OCI-LY7 (cell line): ENCODE data around the gene TMIGD1. TPM values are rescaled to one million over a fixed set of nuclear protein-coding genes. Genes with fewer than 3 reads are reported as not detected.

Source experiments
- BruUV-seq: library from RNA; stranded (reverse); fragments of 400-500 nt; replicated peaks from 2 replicates; lab custom pipeline; 2021; lab: Mats Ljungman, UMichigan
- CTCF ChIA-PET: fragments of 300-600 bp; sonication (Branson Sonifier 250); formaldehyde crosslinking; loops from one replicate; lab custom pipeline; 2022; ENCODE audit warnings: antibody characterized with exemption; ENCODE audit not compliant: unreplicated experiment; lab: Charles Lee
- POLR2A ChIA-PET: fragments of 300-600 bp; sonication (Branson Sonifier 250); formaldehyde crosslinking; loops from one replicate; lab custom pipeline; 2022; ENCODE audit warnings: antibody characterized with exemption; lab: Charles Lee
- DNase-seq: peaks from one replicate; pipeline ENCODE4 v3.0.0-alpha.2; 2015; ENCODE audit warnings: low spot score
- H2AFZ ChIP-seq: fragments of 200-600 bp; sonication (generic), shearing (Covaris generic); 2 replicates; pipeline ENCODE4 v1.6.1; 2014; ENCODE audit warnings: mild to moderate bottlenecking, antibody characterized with exemption, low read length, moderate library complexity
- H3K27ac ChIP-seq: fragments of 200-600 bp; sonication (generic); 2 replicates; pipeline ENCODE4 v1.5.1; 2014; ENCODE audit warnings: mixed run types, low read depth, mild to moderate bottlenecking, moderate library complexity, low read length, inconsistent platforms; ENCODE audit not compliant: poor library complexity, severe bottlenecking
- H3K36me3 ChIP-seq: fragments of 200-600 bp; sonication (generic); 2 replicates; pipeline ENCODE4 v1.6.1; 2014; ENCODE audit warnings: mild to moderate bottlenecking, antibody characterized with exemption, low read length, moderate library complexity, mixed read lengths; ENCODE audit not compliant: insufficient read depth
- H3K4me1 ChIP-seq: fragments of 200-600 bp; sonication (generic); 2 replicates; pipeline ENCODE4 v1.5.1; 2014; ENCODE audit warnings: mild to moderate bottlenecking, low read length; ENCODE audit not compliant: insufficient read depth, poor library complexity, severe bottlenecking
- H3K4me2 ChIP-seq: fragments of 200-600 bp; sonication (generic); 2 replicates; pipeline ENCODE4 v1.6.1; 2014; ENCODE audit warnings: mild to moderate bottlenecking, low read length
- H3K4me3 ChIP-seq: fragments of 200-600 bp; sonication (generic); 2 replicates; pipeline ENCODE4 v1.5.1; 2014; ENCODE audit warnings: mild to moderate bottlenecking, low read depth, low read length; ENCODE audit not compliant: poor library complexity, severe bottlenecking
- H3K79me2 ChIP-seq: fragments of 200-600 bp; sonication (generic); 2 replicates; pipeline ENCODE4 v1.6.1; 2016; ENCODE audit warnings: low read depth, mild to moderate bottlenecking, low read length, moderate library complexity, mixed read lengths; ENCODE audit not compliant: insufficient read depth
- H3K9me2 ChIP-seq: fragments of 200-600 bp; sonication (generic); 2 replicates; pipeline ENCODE4 v1.6.1; 2016; ENCODE audit warnings: mild to moderate bottlenecking, low read length, mixed read lengths; ENCODE audit not compliant: insufficient read depth
- H3K9me3 ChIP-seq: fragments of 200-600 bp; sonication (generic); 2 replicates; pipeline ENCODE4 v1.6.1; 2014; ENCODE audit warnings: mild to moderate bottlenecking, mixed run types, low read length, mixed read lengths
- H4K20me1 ChIP-seq: fragments of 200-600 bp; sonication (generic); 2 replicates; pipeline ENCODE4 v1.6.1; 2014; ENCODE audit warnings: mild to moderate bottlenecking, antibody characterized with exemption, low read length, moderate library complexity, mixed read lengths; ENCODE audit not compliant: insufficient read depth
- EZH2phosphoT487 ChIP-seq: fragments of 200-600 bp; sonication (generic); IDR thresholded peaks from 2 replicates; pipeline ENCODE4 v1.6.1; 2018; ENCODE audit warnings: low read depth, borderline replicate concordance, mild to moderate bottlenecking, mixed run types, antibody characterized with exemption, low read length, moderate library complexity, mixed read lengths
- intact Hi-C: fragments of 100-400 bp; cut with micrococcal nuclease; formaldehyde crosslinking; loops from one replicate; pipeline ENCODE4 v1.10.0; 2022; ENCODE audit not compliant: unreplicated experiment
- small RNA-seq: library from RNA; depleted of rRNA; stranded (forward); fragments of <200 nt; gene quantifications from one replicate; pipeline ENCODE3, GENCODE V24; 2014
- total RNA-seq, 2 experiments: library from RNA; depleted of rRNA in 1 of 2; stranded (reverse); fragments of >200 nt in 1 of 2; shearing (Covaris generic) in 1 of 2; gene quantifications; 2 replicates each; pipeline ENCODE4 v1.2.3, GENCODE V29; 2014 to 2022
- TF ChIP-seq, protein P1 (sequence below): fragments of 200-600 bp; sonication (generic); conservative IDR thresholded peaks from 2 replicates; pipeline ENCODE4 v1.5.1; 2014; ENCODE audit warnings: mild to moderate bottlenecking, antibody characterized with exemption, low read length, moderate library complexity, mixed read lengths

TMIGD1 gene
- total RNA-seq, 2 experiments from 2014 or later = not detected

DNA sequence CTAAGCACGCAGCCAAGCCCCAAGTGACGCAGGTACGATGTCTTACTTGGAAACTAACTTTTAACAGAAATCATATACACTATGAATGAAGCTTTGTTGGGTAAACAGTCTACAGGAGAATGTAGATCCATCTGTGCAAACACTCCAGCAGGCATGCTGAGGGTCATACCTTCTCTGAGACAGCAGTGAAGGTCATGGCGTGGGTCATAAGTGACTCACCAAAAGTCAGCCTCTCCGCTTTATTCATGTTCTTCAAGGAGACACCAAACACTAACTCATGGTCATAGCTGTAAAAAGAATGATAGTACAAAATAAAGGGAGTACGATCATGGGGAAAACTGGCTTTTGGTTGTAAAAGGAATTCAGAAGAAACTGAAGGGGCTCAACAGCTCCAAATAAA is 62.8 kb downstream of the TMIGD1 start:
- Histone ChIP-seq H3K36me3 (peaks cover 85% of the 10 kb centered on the region), H4K20me1 (no peaks in the 10 kb centered on the region), H3K9me2 (no peaks in the 10 kb centered on the region), H3K4me1 (no peaks in the 10 kb centered on the region), H3K4me2 (no peak overlapping the region), H3K27ac (no peak overlapping the region), H2AFZ (no peak overlapping the region), H3K79me2 (no peaks in the 10 kb centered on the region), H3K9me3 (no peaks in the 10 kb centered on the region), H3K4me3 (no peak overlapping the region)
- TF ChIP-seq, protein P1, sequence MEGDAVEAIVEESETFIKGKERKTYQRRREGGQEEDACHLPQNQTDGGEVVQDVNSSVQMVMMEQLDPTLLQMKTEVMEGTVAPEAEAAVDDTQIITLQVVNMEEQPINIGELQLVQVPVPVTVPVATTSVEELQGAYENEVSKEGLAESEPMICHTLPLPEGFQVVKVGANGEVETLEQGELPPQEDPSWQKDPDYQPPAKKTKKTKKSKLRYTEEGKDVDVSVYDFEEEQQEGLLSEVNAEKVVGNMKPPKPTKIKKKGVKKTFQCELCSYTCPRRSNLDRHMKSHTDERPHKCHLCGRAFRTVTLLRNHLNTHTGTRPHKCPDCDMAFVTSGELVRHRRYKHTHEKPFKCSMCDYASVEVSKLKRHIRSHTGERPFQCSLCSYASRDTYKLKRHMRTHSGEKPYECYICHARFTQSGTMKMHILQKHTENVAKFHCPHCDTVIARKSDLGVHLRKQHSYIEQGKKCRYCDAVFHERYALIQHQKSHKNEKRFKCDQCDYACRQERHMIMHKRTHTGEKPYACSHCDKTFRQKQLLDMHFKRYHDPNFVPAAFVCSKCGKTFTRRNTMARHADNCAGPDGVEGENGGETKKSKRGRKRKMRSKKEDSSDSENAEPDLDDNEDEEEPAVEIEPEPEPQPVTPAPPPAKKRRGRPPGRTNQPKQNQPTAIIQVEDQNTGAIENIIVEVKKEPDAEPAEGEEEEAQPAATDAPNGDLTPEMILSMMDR = no peak
- TF ChIP-seq EZH2phosphoT487 = no peak
- ChIA-PET POLR2A (no interaction called here), CTCF (no interaction called here)
- intact Hi-C loops = no loop called here
- DNase-seq = no peak
- BruUV-seq = no TSS peak

DNA sequence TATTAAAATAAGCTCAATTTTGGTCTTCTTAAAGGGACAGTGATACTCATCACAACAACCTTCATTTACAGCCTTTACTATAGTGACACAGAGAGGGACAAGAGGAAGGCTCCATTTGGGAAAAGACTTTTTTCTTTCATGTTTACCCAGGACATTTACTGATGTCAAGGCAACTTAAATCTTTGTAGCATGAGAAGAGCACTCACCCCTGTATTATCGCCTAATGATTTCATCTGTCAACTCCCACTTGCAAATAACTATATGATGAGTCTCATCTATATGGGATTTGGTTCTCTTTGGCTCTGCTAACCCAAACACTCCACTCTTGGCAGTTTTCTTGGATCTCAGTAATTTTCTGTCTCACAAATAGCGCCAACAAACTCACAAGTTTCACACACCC is 66.2 kb downstream of the TMIGD1 start:
- CTCF ChIA-PET = no interaction called here
- H3K27ac ChIP-seq = no peak overlapping the region
- no peaks in the 10 kb centered on the region for H3K9me2 ChIP-seq
- no TSS peak for BruUV-seq
- POLR2A ChIA-PET = no interaction called here
- H3K36me3 ChIP-seq = peaks cover 91% of the 10 kb centered on the region
- no peak overlapping the region for H3K4me3 ChIP-seq
- no peaks in the 10 kb centered on the region for H3K79me2 ChIP-seq
- no peaks in the 10 kb centered on the region for H3K4me1 ChIP-seq
- DNase-seq = no peak
- no peak overlapping the region for H2AFZ ChIP-seq
- TF ChIP-seq EZH2phosphoT487 = no peak
- TF ChIP-seq, protein P1 = no peak
- H3K4me2 ChIP-seq = no peak overlapping the region
- intact Hi-C loops = no loop called here
- H4K20me1 ChIP-seq = no peaks in the 10 kb centered on the region
- no peaks in the 10 kb centered on the region for H3K9me3 ChIP-seq

Small RNA genes within 50 kb of the gene (small RNA-seq; reads per million reads assigned to genes)
- gene RF00019 (not detected), gene RNU6-1267P (not detected), gene RNU6-990P (not detected)

Other genes with a start within 250 kb of the TMIGD1 start
- gene NSRP1, start 217.2 kb downstream of the TMIGD1 start, total RNA-seq (2014; rRNA removed; shearing (Covaris generic)) = 18.6 and 26.1 TPM in 2 replicates
- 43.5 and 44.1 TPM in 2 replicates for gene NSRP1, start 217.2 kb downstream of the TMIGD1 start, total RNA-seq (2022)
- 0.09 and 0.10 TPM in 2 replicates for gene SLC6A4, start 98.4 kb downstream of the TMIGD1 start, total RNA-seq (2014; rRNA removed; shearing (Covaris generic))
- gene SLC6A4, start 98.4 kb downstream of the TMIGD1 start, total RNA-seq (2022) = not detected in 2 replicates
- gene BLMH, start 42.1 kb downstream of the TMIGD1 start, total RNA-seq (2014; rRNA removed; shearing (Covaris generic)) = 33.8 and 35.0 TPM in 2 replicates
- gene BLMH, start 42.1 kb downstream of the TMIGD1 start, total RNA-seq (2022) = 65.7 and 72.7 TPM in 2 replicates
- gene CPD, start 44.9 kb upstream of the TMIGD1 start, total RNA-seq (2014; rRNA removed; shearing (Covaris generic)) = 16.4 and 20.7 TPM in 2 replicates
- gene CPD, start 44.9 kb upstream of the TMIGD1 start, total RNA-seq (2022) = 22.4 and 24.0 TPM in 2 replicates
- gene GOSR1, start 143.4 kb upstream of the TMIGD1 start, total RNA-seq (2014; rRNA removed; shearing (Covaris generic)) = 15.9 and 17.0 TPM in 2 replicates
- 49.8 and 49.9 TPM in 2 replicates for gene GOSR1, start 143.4 kb upstream of the TMIGD1 start, total RNA-seq (2022)